Erythroblast (primary cell): Measurements from ENCODE around the gene OBP2B.

Experiments
- GATA1 ChIP-seq: IDR thresholded peaks from 2 replicates; pipeline ENCODE4 v1.6.1; 2011; ENCODE audit warnings: low read depth, mild to moderate bottlenecking, control low read depth, low read length, moderate library complexity
- POLR2A ChIP-seq: IDR thresholded peaks from 2 replicates; pipeline ENCODE4 v1.6.1; 2011; ENCODE audit warnings: mild to moderate bottlenecking, low read length

- TF ChIP-seq POLR2A = no peak
- TF ChIP-seq GATA1 = no peak
Observed at GRCh38 chr9:133250741-133251170, 41.7 kb upstream of the OBP2B start.
